ENCODE data around the gene GULP1. TPM values are rescaled to one million over a fixed set of nuclear protein-coding genes. Genes with fewer than 3 reads are reported as not detected.

Gene GULP1
- total and polyA plus RNA-seq, 2 of the 13 experiments (the other 11 are each of a cell fraction or from before 2014, with no cell fraction given), result 0.15 TPM; not detected in 1

DNA sequence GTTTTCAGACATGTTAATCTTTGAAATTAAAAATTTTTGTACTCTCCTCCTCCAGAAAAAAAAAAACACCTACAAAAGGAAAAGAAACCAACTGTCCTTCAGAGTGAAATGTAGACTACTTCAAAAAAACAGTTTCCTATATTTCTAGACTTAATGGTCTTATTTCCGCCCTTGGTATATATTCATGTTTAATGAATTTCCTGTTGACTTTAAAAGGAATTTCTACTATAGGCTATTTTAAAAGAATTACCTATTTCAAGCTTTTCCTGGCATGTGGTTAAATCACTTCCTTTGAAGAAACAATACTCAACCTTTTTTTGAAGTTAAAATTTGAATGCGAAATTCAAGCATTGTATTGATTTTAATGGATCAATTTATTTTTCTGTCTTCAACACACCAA is 29.2 kb downstream of the GULP1 start:
- ATAC-seq (no peak), FAIRE-seq (no peak), DNase-seq (ENCODE audit: low spot score) (no peak)
- POLR2A ChIA-PET, result no interaction called here
- CTCF ChIA-PET (ENCODE audit: low intra/inter-chr PET ratio, low total read pairs), result no interaction called here
- 2% methylated on average over 2 of the region's 2 CpGs for WGBS (ENCODE audit: low lambda C conversion rate)
- Histone ChIP-seq H2AFZ (ENCODE audit: low read length) (no peak overlapping the region), H3K27ac (ENCODE audit: extremely low read length, insufficient read depth, low read length) (no peak overlapping the region), H3K9me3 (ENCODE audit: low read length) (no peaks in the 10 kb centered on the region), H3K4me3 (replicated peaks in 1 of 3; ENCODE audit: insufficient read depth in 1 of 3, low read depth in 2 of 3, low read length in 3 of 3) (no peak overlapping the region), H3K27me3 (ENCODE audit: control insufficient read depth in 1 of 2, insufficient read depth in 2 of 2, low read length in 2 of 2) (no peaks in the 10 kb centered on the region), H3K79me2 (ENCODE audit: insufficient read depth, low read length) (no peaks in the 10 kb centered on the region), H3K9ac (ENCODE audit: insufficient read depth, low read depth, low read length) (no peak overlapping the region), H3K4me1 (ENCODE audit: insufficient read depth, low read length) (no peaks in the 10 kb centered on the region), H3K36me3 (replicated peaks in 1 of 2; ENCODE audit: control insufficient read depth in 1 of 2, insufficient read depth in 2 of 2, low read length in 2 of 2) (no peaks in the 10 kb centered on the region), H4K20me1 (ENCODE audit: insufficient read depth, low read length) (no peaks in the 10 kb centered on the region), H3K4me2 (ENCODE audit: low read depth, low read length) (no peak overlapping the region)
- no peak for TF ChIP-seq MED1 (CRISPR knock-in tag; IDR thresholded peaks at IDR 0.05)
- no peak for TF ChIP-seq SRY (CRISPR knock-in tag; IDR thresholded peaks at IDR 0.05)
- TF ChIP-seq, protein P1, sequence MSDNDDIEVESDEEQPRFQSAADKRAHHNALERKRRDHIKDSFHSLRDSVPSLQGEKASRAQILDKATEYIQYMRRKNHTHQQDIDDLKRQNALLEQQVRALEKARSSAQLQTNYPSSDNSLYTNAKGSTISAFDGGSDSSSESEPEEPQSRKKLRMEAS (IDR thresholded peaks at IDR 0.05), result no peak
- TF ChIP-seq PATZ1 (CRISPR knock-in tag; IDR thresholded peaks at IDR 0.05), result no peak
- no peak for TF ChIP-seq MBD4 (IDR thresholded peaks at IDR 0.05; ENCODE audit: borderline replicate concordance, low read length)
- TF ChIP-seq TAF15 (IDR thresholded peaks at IDR 0.05; ENCODE audit: low read depth, low read length, poor library complexity, severe bottlenecking), result no peak
- intact Hi-C loops (cut with micrococcal nuclease; ENCODE audit: unreplicated experiment), result no loop called here
- in situ Hi-C loops (cut with HindIII; ENCODE audit: extremely low pct_ligation_motif_present, low pct_unique_long_range_greater_than_20kb), result no loop called here
- BruUV-seq (replicated peaks), result no TSS peak

Data from HepG2 (cell line).